Loucy (cell line): ENCODE data around the gene DLGAP1.

Experiments
- H2AFZ ChIP-seq: fragments of 200-600 bp; sonication (generic); 2 replicates; pipeline ENCODE4 v1.6.0; 2016; ENCODE audit warnings: antibody characterized with exemption, mild to moderate bottlenecking, low read length, moderate library complexity
- H3F3A ChIP-seq: fragments of 200-600 bp; 2 replicates; pipeline ENCODE4 v1.6.0; 2016; ENCODE audit warnings: antibody characterized with exemption, low read depth, mild to moderate bottlenecking
- H3K27me3 ChIP-seq: fragments of 200-600 bp; sonication (generic); 2 replicates; pipeline ENCODE4 v1.6.1; 2014; ENCODE audit warnings: low read length, mild to moderate bottlenecking; ENCODE audit not compliant: insufficient read depth, poor library complexity, severe bottlenecking
- H3K36me3 ChIP-seq: fragments of 200-600 bp; sonication (generic); 2 replicates; pipeline ENCODE4 v1.6.1; 2016; ENCODE audit warnings: low read length; ENCODE audit not compliant: insufficient read depth
- H3K4me1 ChIP-seq: fragments of 200-600 bp; sonication (generic); 2 replicates; pipeline ENCODE4 v1.5.1; 2014; ENCODE audit warnings: low read length, mild to moderate bottlenecking; ENCODE audit not compliant: insufficient read depth, poor library complexity, severe bottlenecking
- H3K4me2 ChIP-seq: fragments of 200-600 bp; sonication (generic); 2 replicates; pipeline ENCODE4 v1.6.0; 2014; ENCODE audit warnings: antibody characterized with exemption, low read length, low read depth, mild to moderate bottlenecking; ENCODE audit not compliant: poor library complexity, severe bottlenecking
- H3K4me3 ChIP-seq: fragments of 200-600 bp; sonication (generic); 2 replicates; pipeline ENCODE4 v1.5.1; 2014; ENCODE audit warnings: low read length, mild to moderate bottlenecking, mixed read lengths; ENCODE audit not compliant: poor library complexity, severe bottlenecking
- H3K79me2 ChIP-seq: fragments of 200-600 bp; sonication (generic); 2 replicates; pipeline ENCODE4 v1.6.1; 2014; ENCODE audit warnings: low read length; ENCODE audit not compliant: insufficient read depth
- H3K9ac ChIP-seq: fragments of 200-600 bp; sonication (generic); 2 replicates; pipeline ENCODE4 v1.6.0; 2014; ENCODE audit warnings: mild to moderate bottlenecking, low read depth, low read length, moderate library complexity; ENCODE audit not compliant: poor library complexity, severe bottlenecking
- H3K9me2 ChIP-seq: fragments of 200-600 bp; sonication (generic); replicated peaks from 2 replicates; pipeline ENCODE4 v1.6.1; 2016; ENCODE audit warnings: low read depth, low read length, mixed read lengths
- H3K9me3 ChIP-seq: fragments of 200-600 bp; sonication (generic); 2 replicates; pipeline ENCODE4 v1.6.1; 2014; ENCODE audit warnings: mild to moderate bottlenecking, antibody characterized with exemption, low read length, low read depth; ENCODE audit not compliant: insufficient read depth
- H4K20me1 ChIP-seq: fragments of 200-600 bp; sonication (generic); 2 replicates; pipeline ENCODE4 v1.6.0; 2014; ENCODE audit warnings: antibody characterized with exemption, low read length, mild to moderate bottlenecking; ENCODE audit not compliant: insufficient read depth, poor library complexity, severe bottlenecking
- CTCF ChIP-seq: fragments of 200-600 bp; sonication (generic); conservative IDR thresholded peaks from 2 replicates; pipeline ENCODE4 v1.5.1; 2014; ENCODE audit warnings: mild to moderate bottlenecking, antibody characterized with exemption, low read length
- EZH2phosphoT487 ChIP-seq: fragments of 200-600 bp; IDR thresholded peaks from 2 replicates; pipeline ENCODE4 v1.6.1; 2018; ENCODE audit warnings: antibody characterized with exemption, mild to moderate bottlenecking, moderate library complexity, borderline replicate concordance

Gene DLGAP1

GRCh38 chr18:4270988-4271387 lies 184.1 kb downstream of the DLGAP1 start:
- H2AFZ ChIP-seq, result no peak overlapping the region
- H3K9me3 ChIP-seq, result no peaks in the 10 kb centered on the region
- no peak overlapping the region for H3K4me3 ChIP-seq
- no peak overlapping the region for H3K4me2 ChIP-seq
- H4K20me1 ChIP-seq, result no peaks in the 10 kb centered on the region
- no peaks in the 10 kb centered on the region for H3F3A ChIP-seq
- H3K4me1 ChIP-seq, result no peaks in the 10 kb centered on the region
- H3K27me3 ChIP-seq, result no peaks in the 10 kb centered on the region
- H3K79me2 ChIP-seq, result no peaks in the 10 kb centered on the region
- TF ChIP-seq EZH2phosphoT487, result no peak
- TF ChIP-seq CTCF, result no peak
- no peak overlapping the region for H3K9ac ChIP-seq
- no peaks in the 10 kb centered on the region for H3K9me2 ChIP-seq
- H3K36me3 ChIP-seq, result no peaks in the 10 kb centered on the region

GRCh38 chr18:4270016-4270415 lies 185.1 kb downstream of the DLGAP1 start:
- Histone ChIP-seq H3K4me1 (no peaks in the 10 kb centered on the region), H3K79me2 (no peaks in the 10 kb centered on the region), H3K36me3 (no peaks in the 10 kb centered on the region), H3F3A (no peaks in the 10 kb centered on the region), H3K4me2 (no peak overlapping the region), H3K27me3 (no peaks in the 10 kb centered on the region), H3K9me2 (no peaks in the 10 kb centered on the region), H3K9me3 (no peaks in the 10 kb centered on the region), H4K20me1 (no peaks in the 10 kb centered on the region), H3K4me3 (no peak overlapping the region), H3K9ac (no peak overlapping the region), H2AFZ (no peak overlapping the region)
- TF ChIP-seq EZH2phosphoT487, result no peak
- no peak for TF ChIP-seq CTCF

GRCh38 chr18:4267641-4268040 lies 187.5 kb downstream of the DLGAP1 start:
- Histone ChIP-seq H3K9me2 (no peaks in the 10 kb centered on the region), H3F3A (no peaks in the 10 kb centered on the region), H3K36me3 (no peaks in the 10 kb centered on the region), H3K4me3 (no peak overlapping the region), H2AFZ (no peak overlapping the region), H3K4me1 (no peaks in the 10 kb centered on the region), H4K20me1 (no peaks in the 10 kb centered on the region), H3K27me3 (no peaks in the 10 kb centered on the region), H3K9ac (no peak overlapping the region), H3K9me3 (peaks cover 4% of the 10 kb centered on the region; the same call in 1 of the 2 replicates), H3K79me2 (no peaks in the 10 kb centered on the region), H3K4me2 (no peak overlapping the region)
- TF ChIP-seq CTCF (no peak), EZH2phosphoT487 (no peak)
